HG03025 (cell line): ENCODE data around the gene TMEM150A.
"Not testable (repeated sequence)": the region's sequence is repeated elsewhere in the genome, so short reads cannot be mapped to it uniquely, and the experiment has no call there.

ENCODE experiments used
- ATAC-seq: cut with Tn5 transposase; IDR thresholded peaks from one replicate; pipeline ENCODE4 v1.9.1; 2021; ENCODE audit warnings: mild to moderate bottlenecking, moderate library complexity; ENCODE audit not compliant: unreplicated experiment, low FRiP score

Gene TMEM150A

GRCh38 chr2:85577386-85578242 lies 24.9 kb downstream of the TMEM150A start, which contains the start of gene VAMP8:
Gene VAMP8, plus strand, starts transcription at chr2:85577586. Its CDS starts 61 bp downstream, at chr2:85577647.
- ATAC-seq: peak; percentile 64

GRCh38 chr2:85577063-85577385 lies 25.5 kb downstream of the TMEM150A start:
- ATAC-seq: no peak

- no peak for ATAC-seq
These were observed 26.8 kb downstream of the TMEM150A start for GRCh38 chr2:85575739-85576138.

- ATAC-seq: no peak
These were observed 36.2 kb downstream of the TMEM150A start for GRCh38 chr2:85566265-85566664.

GRCh38 chr2:85564144-85564563 lies 38.3 kb downstream of the TMEM150A start:
- no peak for ATAC-seq

GRCh38 chr2:85561280-85562212 lies 41.0 kb downstream of the TMEM150A start, which contains the start of gene GGCX:
Gene GGCX, minus strand, starts transcription at chr2:85561493. Its CDS starts 65 bp downstream, at chr2:85561428.
- peak; percentile 84 for ATAC-seq

- ATAC-seq: peak; percentile 7
These were observed 41.7 kb downstream of the TMEM150A start for GRCh38 chr2:85560812-85561279.

- not testable (repeated sequence) for ATAC-seq
These were observed 42.1 kb downstream of the TMEM150A start for GRCh38 chr2:85560403-85560726.

GRCh38 chr2:85558160-85558559 lies 44.3 kb downstream of the TMEM150A start:
- no peak for ATAC-seq

- no peak for ATAC-seq
These were observed 45.4 kb downstream of the TMEM150A start for GRCh38 chr2:85557130-85557529.

GRCh38 chr2:85554980-85555612 lies 47.4 kb downstream of the TMEM150A start:
- no peak for ATAC-seq

- ATAC-seq: no peak
These were observed 49.3 kb downstream of the TMEM150A start for GRCh38 chr2:85553184-85553583.

GRCh38 chr2:85551698-85552678 lies 50.5 kb downstream of the TMEM150A start:
- ATAC-seq: no peak

- no peak for ATAC-seq
These were observed 52.0 kb downstream of the TMEM150A start for GRCh38 chr2:85550486-85550885.

- no peak for ATAC-seq
These were observed 52.7 kb downstream of the TMEM150A start for GRCh38 chr2:85549826-85550225.

GRCh38 chr2:85549095-85549494 lies 53.4 kb downstream of the TMEM150A start:
- ATAC-seq: no peak

- ATAC-seq: no peak
These were observed 53.9 kb downstream of the TMEM150A start for GRCh38 chr2:85548608-85548900.
